HG03460 (cell line): Measurements from ENCODE around the gene PPP2R1B.

Experiments used
- ATAC-seq: cut with Tn5 transposase; IDR thresholded peaks from one replicate; pipeline ENCODE4 v1.9.1; 2021; ENCODE audit not compliant: unreplicated experiment

PPP2R1B gene

DNA sequence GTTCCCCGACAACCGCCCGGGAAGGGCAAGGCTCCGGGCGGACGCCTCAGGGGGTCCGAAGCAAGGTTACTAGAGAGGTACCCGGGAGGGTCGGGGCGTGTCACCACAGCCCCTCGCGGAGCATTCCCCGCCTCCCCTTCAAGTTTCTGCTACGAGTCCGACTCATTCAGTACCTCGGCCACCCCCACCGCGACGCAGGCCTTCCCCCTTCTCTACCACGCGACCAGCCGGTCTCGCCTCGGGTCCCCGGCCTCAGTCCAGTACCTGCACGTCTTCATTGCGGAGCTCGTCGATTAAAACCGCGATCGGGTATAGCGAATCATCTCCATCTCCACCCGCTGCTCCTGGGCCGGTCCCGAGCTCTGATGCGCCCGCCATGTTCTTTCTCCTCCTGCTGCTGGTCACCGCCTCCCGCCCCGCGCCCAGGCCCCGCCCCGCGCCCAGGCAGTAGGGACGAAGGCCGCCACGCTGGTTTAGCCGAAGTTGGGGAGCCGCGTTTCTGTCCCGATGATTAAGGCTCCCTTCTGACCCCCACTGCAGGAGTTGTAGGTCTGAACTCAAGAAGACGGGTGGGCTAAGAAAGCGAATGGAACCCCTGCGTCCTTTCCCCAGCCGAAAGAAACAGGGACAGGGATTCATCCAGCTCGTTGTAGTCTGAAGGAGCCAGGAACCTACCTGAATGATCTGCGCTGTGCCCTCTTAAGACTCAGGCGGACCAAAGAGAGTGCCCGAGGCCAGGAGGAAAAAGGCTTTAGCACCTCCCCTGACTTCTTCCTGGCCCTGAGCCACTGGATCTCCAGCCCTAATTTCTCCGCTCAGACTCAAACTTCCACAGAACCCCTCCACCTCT, at the start of gene PPP2R1B:
Gene PPP2R1B, minus strand, starts transcription at position 406 of the 850 bp plus-strand sequence. Its CDS starts 28 bp downstream, at position 378.
- peak; percentile 89 for ATAC-seq

GRCh38 chr11:111815489-111815888, 49.3 kb upstream of the PPP2R1B start:
- no peak for ATAC-seq

GRCh38 chr11:111814557-111815320, 48.5 kb upstream of the PPP2R1B start:
- ATAC-seq: no peak

DNA sequence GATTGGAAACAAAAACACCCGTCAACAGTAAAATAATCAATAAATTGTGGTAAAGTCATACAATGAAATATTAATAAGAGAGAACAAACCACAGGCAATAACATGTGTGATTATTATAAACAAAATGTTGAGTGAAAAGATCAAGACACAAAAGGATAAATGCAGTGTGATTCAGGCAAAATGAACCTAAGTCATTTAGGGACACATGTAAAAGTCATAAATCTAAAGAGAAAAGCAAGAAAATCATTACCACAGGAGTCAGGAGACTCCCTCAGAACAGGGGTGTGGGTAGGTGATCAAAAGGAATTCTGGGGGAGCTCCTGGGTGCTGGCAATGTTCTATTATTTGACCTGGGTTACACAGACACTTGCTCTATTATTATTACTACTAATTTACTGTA, 47.9 kb upstream of the PPP2R1B start:
- ATAC-seq: no peak

GRCh38 chr11:111812211-111812610, 46.0 kb upstream of the PPP2R1B start:
- no peak for ATAC-seq

GRCh38 chr11:111811445-111811844, 45.3 kb upstream of the PPP2R1B start:
- no peak for ATAC-seq

DNA sequence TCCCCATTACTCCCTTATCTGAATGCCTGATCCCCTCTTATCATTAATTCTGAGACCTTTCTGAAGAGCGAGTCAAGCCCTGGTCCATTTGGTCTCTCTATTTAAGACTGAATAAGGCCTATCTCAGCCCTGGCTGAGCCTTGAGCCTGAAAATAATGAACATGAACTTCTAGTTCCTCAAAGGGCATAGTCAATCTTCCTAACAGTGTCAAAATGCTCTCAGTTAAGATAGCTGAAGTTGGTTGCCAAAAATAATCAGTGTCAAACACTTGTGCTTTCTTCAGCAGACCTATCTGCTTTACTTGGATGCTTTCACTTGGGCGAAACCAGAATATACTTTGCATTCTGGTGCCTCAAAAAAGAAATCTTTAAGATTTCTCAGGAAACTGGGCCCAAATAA, 42.6 kb upstream of the PPP2R1B start:
- no peak for ATAC-seq

DNA sequence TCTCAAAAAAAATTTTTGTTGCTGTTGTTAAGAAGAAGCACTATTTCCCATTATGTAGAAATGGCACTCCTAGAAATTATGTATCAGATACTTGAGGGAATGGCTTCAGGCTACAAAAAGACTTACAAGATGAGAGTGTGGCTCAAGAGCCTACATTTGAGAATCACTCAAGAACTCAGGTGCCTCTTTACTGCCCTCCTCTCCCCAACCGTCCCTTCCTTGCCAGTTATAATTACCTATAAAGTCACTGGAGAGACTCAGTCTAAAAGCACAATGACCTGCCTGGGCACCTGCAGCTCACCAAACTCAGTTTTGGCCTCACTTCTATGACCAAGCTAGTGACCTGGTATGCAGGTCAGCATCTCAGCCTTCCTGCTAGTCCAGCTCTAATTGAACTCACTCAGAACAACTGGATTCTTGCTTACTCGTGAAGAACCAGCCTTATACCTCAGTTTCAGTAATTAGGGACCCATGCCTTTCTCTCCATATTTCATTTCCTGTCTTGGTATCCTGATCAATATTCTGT, 41.9 kb upstream of the PPP2R1B start:
- ATAC-seq: no peak

GRCh38 chr11:111807076-111807475, 40.9 kb upstream of the PPP2R1B start:
- no peak for ATAC-seq

GRCh38 chr11:111801135-111801534, 34.9 kb upstream of the PPP2R1B start:
- no peak for ATAC-seq

DNA sequence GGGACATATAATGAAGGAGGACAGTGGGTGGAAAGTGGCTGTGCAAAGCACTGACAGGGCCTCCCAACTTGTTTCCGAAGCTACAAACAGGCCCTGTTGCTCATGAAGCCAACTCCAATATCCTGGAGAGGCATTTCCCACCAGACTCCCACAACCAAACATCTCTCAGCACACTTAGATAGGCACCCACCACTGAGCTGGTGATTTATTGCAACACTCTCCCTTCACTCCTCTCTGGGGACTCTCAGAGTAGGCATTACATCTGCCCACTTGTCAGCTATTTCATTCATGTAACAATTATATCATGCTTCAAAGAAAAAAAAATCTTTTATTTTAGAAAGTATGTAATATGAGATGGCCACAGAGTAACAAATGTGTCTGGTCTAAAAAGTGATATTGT, 32.1 kb upstream of the PPP2R1B start:
- no peak for ATAC-seq

- peak; percentile 81 for ATAC-seq
Measured at GRCh38 chr11:111797145-111797581, 31.0 kb upstream of the PPP2R1B start.

- no peak for ATAC-seq
Measured at GRCh38 chr11:111796696-111797095, 30.5 kb upstream of the PPP2R1B start.

DNA sequence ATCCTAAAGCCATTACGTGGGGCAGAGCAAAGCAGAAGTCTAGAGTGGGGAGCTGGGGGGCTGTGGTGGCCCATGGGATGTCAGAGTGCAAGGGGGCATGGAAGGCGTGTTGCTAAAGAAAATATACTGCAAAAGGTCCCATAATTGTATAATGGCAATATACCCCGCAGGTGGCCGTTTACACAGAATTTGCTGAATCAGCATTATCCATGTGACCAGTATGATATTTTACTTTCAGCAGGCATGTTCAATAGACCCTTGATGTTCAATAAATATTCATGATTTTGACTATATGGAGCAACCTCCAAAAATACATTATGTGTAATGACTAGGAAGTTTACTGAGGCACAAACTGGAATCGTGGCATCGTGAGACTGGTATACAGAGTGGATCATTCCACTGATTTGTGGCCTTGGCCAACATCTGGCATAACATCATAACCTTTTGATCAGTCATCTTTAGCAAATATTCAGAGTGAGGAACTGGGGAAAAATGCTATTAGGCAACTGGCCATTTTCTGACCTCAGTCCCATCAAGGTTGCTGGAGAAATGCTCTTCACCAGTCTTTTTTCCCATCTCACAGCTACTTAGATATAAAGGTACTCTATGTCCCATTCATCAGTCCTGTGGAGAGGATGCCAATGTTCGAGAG, 29.3 kb upstream of the PPP2R1B start:
- ATAC-seq: no peak

- no peak for ATAC-seq
Measured at GRCh38 chr11:111793863-111794262, 27.7 kb upstream of the PPP2R1B start.

DNA sequence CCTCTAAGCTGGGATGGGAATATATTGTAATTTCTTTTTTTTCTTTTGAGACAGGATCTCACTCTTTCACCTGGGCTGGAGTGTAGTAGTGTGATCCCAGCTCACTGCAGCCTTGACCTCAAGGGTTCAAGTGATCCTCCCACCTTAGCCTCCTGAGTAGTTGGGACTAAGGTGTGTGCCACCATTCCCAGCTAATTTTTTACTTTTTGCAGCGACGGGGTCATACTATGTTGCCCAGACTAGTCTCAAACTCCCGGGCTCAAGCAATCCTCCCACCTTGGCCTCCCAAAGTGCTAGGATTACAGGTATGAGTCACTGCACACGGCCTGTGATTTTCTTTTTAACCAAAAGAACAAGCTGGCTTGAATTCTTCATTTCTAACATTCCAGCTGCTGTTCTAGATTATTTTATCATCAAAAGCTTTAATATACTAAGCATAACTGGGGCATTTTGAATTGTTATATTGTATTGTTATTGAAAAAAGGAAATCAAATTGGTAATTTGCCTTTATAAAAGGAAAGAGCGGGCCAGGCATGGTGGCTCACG, 26.8 kb upstream of the PPP2R1B start:
- no peak for ATAC-seq

DNA sequence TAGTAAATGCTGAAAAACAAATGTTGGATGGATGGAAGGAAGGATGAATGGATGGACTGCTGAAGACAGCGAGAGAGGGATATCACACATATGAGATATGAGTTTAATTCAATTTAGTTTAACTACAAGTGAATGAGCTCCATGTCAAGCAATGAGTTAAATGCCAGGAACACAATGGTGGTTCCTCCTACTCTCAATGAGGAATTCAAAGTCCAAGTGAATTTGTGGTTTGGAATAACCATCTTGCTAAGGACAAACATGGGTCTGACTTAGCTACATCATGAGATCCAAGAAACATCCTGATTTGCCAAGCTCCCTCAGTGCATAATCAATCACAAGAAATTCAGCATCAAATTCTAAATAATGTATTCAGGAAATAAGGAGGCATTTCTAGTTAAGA, 26.1 kb upstream of the PPP2R1B start:
- no peak for ATAC-seq

GRCh38 chr11:111788464-111788863, 22.3 kb upstream of the PPP2R1B start:
- ATAC-seq: no peak

DNA sequence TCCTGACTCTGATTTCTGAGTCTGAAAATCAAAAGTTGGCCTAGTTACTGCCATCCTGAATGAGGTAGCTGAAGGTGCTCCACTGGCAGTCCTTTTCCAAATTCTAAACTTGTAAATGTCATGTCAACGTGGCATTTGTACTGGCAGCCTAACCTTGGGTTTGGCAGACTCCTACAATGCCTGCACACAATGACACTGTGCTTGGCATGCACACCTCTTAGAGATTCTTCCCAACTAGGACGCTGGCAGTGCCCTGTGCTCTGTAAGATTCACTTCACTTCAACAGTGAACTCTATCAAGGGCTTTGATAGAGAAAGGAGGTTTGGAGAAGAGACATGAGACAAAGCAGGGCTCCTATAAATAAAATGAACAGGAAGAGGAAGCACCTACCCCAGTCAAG, 21.9 kb upstream of the PPP2R1B start:
- ATAC-seq: no peak

- no peak for ATAC-seq
Measured at GRCh38 chr11:111785886-111786412, 19.8 kb upstream of the PPP2R1B start.

- no peak for ATAC-seq
Measured at GRCh38 chr11:111785076-111785475, 18.9 kb upstream of the PPP2R1B start.
